CD4-positive, alpha-beta T cell treated with Interleukin-4 for 4 hours (primary cell): ENCODE measurements around the gene KIZ.

Source experiments
- DNase-seq: peaks from one replicate; pipeline ENCODE4 v3.0.0-alpha.2; 2020

The KIZ gene

GRCh38 chr20:21105429-21106170, 20.3 kb upstream of the KIZ start:
- no peak for DNase-seq

- DNase-seq = no peak
Measured at GRCh38 chr20:21106171-21107017, 19.5 kb upstream of the KIZ start, which contains the start of gene LINC00237. TSS of gene LINC00237 (minus strand) at chr20:21106358.

- no peak for DNase-seq
Measured at GRCh38 chr20:21109144-21109543, 16.7 kb upstream of the KIZ start.

GRCh38 chr20:21110811-21111210, 15.1 kb upstream of the KIZ start:
- DNase-seq = no peak

- DNase-seq = no peak
Measured at GRCh38 chr20:21111416-21111815, 14.5 kb upstream of the KIZ start.

- DNase-seq = no peak
Measured at GRCh38 chr20:21113697-21114096, 12.2 kb upstream of the KIZ start.

- no peak for DNase-seq
Measured at GRCh38 chr20:21114584-21114983, 11.3 kb upstream of the KIZ start.

- DNase-seq = no peak
Measured at GRCh38 chr20:21117521-21117920, 8.4 kb upstream of the KIZ start.

GRCh38 chr20:21118138-21118537, 7.7 kb upstream of the KIZ start:
- no peak for DNase-seq

GRCh38 chr20:21118782-21119181, 7.1 kb upstream of the KIZ start:
- no peak for DNase-seq

- DNase-seq = no peak
Measured at GRCh38 chr20:21124190-21124589, 1.7 kb upstream of the KIZ start.

- DNase-seq = no peak
Measured at GRCh38 chr20:21125072-21125848, 622 bp upstream of the KIZ start.

- DNase-seq = no peak
Measured at GRCh38 chr20:21126581-21126870, 644 bp downstream of the KIZ start.

GRCh38 chr20:21127201-21127981, 1.5 kb downstream of the KIZ start:
- DNase-seq = no peak

GRCh38 chr20:21129861-21130260, 4.0 kb downstream of the KIZ start:
- no peak for DNase-seq

GRCh38 chr20:21133404-21133803, 7.5 kb downstream of the KIZ start:
- DNase-seq = no peak

- DNase-seq = no peak
Measured at GRCh38 chr20:21133917-21134622, 8.2 kb downstream of the KIZ start.

GRCh38 chr20:21134883-21135493, 9.1 kb downstream of the KIZ start:
- no peak for DNase-seq

- DNase-seq = no peak
Measured at GRCh38 chr20:21136015-21136732, 10.3 kb downstream of the KIZ start.

GRCh38 chr20:21137078-21137477, 11.2 kb downstream of the KIZ start:
- DNase-seq = no peak
